K562 (cell line): Measurements from ENCODE around the gene METTL6. TPM values are rescaled to one million over a fixed set of nuclear protein-coding genes. Genes with fewer than 3 reads are reported as not detected.

Experiments
- ARID3B ChIP-seq: fragments of 250-450 bp; sonication (Bioruptor Pico); IDR thresholded peaks from 2 replicates; pipeline ENCODE4 v1.4.0; 2020; ENCODE audit warnings: borderline replicate concordance
- BCL6 ChIP-seq: fragments of 250-450 bp; sonication (Bioruptor Pico); IDR thresholded peaks from 2 replicates; pipeline ENCODE4 v1.4.0; 2020
- CAMTA2 ChIP-seq: fragments of 250-450 bp; sonication (Bioruptor Pico); conservative IDR thresholded peaks from 2 replicates; pipeline ENCODE4 v1.5.1; 2022
- FIP1L1 ChIP-seq: fragments of 200-400 bp; formaldehyde crosslinking; IDR thresholded peaks from 2 replicates; pipeline ENCODE4 v1.6.1; 2018; ENCODE audit warnings: mild to moderate bottlenecking, low read depth, low read length; ENCODE audit not compliant: poor library complexity, severe bottlenecking
- POLR2G ChIP-seq: fragments of 200-400 bp; formaldehyde crosslinking; IDR thresholded peaks from 2 replicates; pipeline ENCODE4 v1.6.1; 2017; ENCODE audit warnings: low read depth, mild to moderate bottlenecking, antibody characterized with exemption, low read length, moderate library complexity
- SMARCA5 ChIP-seq: fragments of 450-650 bp; IDR thresholded peaks from 2 replicates; pipeline ENCODE4 v1.6.1; 2016
- SUPT5H ChIP-seq: fragments of 450-650 bp; IDR thresholded peaks from 2 replicates; pipeline ENCODE4 v1.6.1; 2016
- ZFP36 ChIP-seq: fragments of 150-350 bp; IDR thresholded peaks from 2 replicates; pipeline ENCODE4 v1.6.1; 2018; ENCODE audit warnings: low read length, low read depth; ENCODE audit not compliant: partially characterized antibody
- ZNF184 ChIP-seq: sonication (generic); formaldehyde crosslinking; IDR thresholded peaks from 2 replicates; pipeline ENCODE4 v1.5.0; 2020; ENCODE audit warnings: missing genetic modification reagents
- polyA plus RNA-seq, 8 experiments: library from polyadenylated mRNA; depleted of rRNA in 4 of 8; stranded (reverse) in 5 of 8; unstranded in 3 of 8; fragments of >200 nt; fragmentation: Nextera tagmentation in 2 of 8; fragmentation: Illumina TruSeq in 1 of 8; extraction: Ambion mirVana in 2 of 8; extraction: Trizol in 1 of 8; gene quantifications; 2 replicates each; pipeline versions ENCODE4 v1.2.1 to v1.2.3, GENCODE V29; 2011 to 2014; ENCODE audit warnings: inconsistent platforms in 1 of 8, missing spikeins in 1 of 8
- total RNA-seq, 7 experiments: library from RNA; depleted of rRNA in 6 of 7; stranded (reverse); fragments of >200 nt in 6 of 7; fragmentation: Illumina TruSeq in 2 of 7; extraction: Trizol in 2 of 7; gene quantifications; 2 replicates each; pipeline versions ENCODE4 v1.2.1 to v1.2.3, GENCODE V29; 2011 to 2021; ENCODE audit warnings: low replicate concordance in 1 of 7
- TF ChIP-seq, protein P1 (sequence below): fragments of 450-650 bp; IDR thresholded peaks from 2 replicates; pipeline ENCODE4 v1.7.1; 2018; ENCODE audit warnings: mild to moderate bottlenecking, low read depth; ENCODE audit not compliant: partially characterized antibody
- TF ChIP-seq, protein P2 (sequence below): fragments of 450-650 bp; IDR thresholded peaks from 2 replicates; pipeline ENCODE4 v1.6.1; 2016; ENCODE audit warnings: mild to moderate bottlenecking, moderate library complexity

The METTL6 gene
- total and polyA plus RNA-seq, 9 of the 15 experiments (the other 6 are each of a cell fraction or from before 2014, with no cell fraction given) = 18.8 to 61.5 (median 33.9) TPM

- TF ChIP-seq, protein P1, sequence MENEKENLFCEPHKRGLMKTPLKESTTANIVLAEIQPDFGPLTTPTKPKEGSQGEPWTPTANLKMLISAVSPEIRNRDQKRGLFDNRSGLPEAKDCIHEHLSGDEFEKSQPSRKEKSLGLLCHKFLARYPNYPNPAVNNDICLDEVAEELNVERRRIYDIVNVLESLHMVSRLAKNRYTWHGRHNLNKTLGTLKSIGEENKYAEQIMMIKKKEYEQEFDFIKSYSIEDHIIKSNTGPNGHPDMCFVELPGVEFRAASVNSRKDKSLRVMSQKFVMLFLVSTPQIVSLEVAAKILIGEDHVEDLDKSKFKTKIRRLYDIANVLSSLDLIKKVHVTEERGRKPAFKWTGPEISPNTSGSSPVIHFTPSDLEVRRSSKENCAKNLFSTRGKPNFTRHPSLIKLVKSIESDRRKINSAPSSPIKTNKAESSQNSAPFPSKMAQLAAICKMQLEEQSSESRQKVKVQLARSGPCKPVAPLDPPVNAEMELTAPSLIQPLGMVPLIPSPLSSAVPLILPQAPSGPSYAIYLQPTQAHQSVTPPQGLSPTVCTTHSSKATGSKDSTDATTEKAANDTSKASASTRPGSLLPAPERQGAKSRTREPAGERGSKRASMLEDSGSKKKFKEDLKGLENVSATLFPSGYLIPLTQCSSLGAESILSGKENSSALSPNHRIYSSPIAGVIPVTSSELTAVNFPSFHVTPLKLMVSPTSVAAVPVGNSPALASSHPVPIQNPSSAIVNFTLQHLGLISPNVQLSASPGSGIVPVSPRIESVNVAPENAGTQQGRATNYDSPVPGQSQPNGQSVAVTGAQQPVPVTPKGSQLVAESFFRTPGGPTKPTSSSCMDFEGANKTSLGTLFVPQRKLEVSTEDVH = peak; percentile 81
- no peak for TF ChIP-seq ARID3B
- no peak for TF ChIP-seq ZNF184 (CRISPR knock-in tag)
- no peak for TF ChIP-seq FIP1L1
- no peak for TF ChIP-seq SMARCA5
- TF ChIP-seq ZFP36 = peak; percentile 23
- no peak for TF ChIP-seq BCL6 (CRISPR knock-in tag)
- TF ChIP-seq, protein P2, sequence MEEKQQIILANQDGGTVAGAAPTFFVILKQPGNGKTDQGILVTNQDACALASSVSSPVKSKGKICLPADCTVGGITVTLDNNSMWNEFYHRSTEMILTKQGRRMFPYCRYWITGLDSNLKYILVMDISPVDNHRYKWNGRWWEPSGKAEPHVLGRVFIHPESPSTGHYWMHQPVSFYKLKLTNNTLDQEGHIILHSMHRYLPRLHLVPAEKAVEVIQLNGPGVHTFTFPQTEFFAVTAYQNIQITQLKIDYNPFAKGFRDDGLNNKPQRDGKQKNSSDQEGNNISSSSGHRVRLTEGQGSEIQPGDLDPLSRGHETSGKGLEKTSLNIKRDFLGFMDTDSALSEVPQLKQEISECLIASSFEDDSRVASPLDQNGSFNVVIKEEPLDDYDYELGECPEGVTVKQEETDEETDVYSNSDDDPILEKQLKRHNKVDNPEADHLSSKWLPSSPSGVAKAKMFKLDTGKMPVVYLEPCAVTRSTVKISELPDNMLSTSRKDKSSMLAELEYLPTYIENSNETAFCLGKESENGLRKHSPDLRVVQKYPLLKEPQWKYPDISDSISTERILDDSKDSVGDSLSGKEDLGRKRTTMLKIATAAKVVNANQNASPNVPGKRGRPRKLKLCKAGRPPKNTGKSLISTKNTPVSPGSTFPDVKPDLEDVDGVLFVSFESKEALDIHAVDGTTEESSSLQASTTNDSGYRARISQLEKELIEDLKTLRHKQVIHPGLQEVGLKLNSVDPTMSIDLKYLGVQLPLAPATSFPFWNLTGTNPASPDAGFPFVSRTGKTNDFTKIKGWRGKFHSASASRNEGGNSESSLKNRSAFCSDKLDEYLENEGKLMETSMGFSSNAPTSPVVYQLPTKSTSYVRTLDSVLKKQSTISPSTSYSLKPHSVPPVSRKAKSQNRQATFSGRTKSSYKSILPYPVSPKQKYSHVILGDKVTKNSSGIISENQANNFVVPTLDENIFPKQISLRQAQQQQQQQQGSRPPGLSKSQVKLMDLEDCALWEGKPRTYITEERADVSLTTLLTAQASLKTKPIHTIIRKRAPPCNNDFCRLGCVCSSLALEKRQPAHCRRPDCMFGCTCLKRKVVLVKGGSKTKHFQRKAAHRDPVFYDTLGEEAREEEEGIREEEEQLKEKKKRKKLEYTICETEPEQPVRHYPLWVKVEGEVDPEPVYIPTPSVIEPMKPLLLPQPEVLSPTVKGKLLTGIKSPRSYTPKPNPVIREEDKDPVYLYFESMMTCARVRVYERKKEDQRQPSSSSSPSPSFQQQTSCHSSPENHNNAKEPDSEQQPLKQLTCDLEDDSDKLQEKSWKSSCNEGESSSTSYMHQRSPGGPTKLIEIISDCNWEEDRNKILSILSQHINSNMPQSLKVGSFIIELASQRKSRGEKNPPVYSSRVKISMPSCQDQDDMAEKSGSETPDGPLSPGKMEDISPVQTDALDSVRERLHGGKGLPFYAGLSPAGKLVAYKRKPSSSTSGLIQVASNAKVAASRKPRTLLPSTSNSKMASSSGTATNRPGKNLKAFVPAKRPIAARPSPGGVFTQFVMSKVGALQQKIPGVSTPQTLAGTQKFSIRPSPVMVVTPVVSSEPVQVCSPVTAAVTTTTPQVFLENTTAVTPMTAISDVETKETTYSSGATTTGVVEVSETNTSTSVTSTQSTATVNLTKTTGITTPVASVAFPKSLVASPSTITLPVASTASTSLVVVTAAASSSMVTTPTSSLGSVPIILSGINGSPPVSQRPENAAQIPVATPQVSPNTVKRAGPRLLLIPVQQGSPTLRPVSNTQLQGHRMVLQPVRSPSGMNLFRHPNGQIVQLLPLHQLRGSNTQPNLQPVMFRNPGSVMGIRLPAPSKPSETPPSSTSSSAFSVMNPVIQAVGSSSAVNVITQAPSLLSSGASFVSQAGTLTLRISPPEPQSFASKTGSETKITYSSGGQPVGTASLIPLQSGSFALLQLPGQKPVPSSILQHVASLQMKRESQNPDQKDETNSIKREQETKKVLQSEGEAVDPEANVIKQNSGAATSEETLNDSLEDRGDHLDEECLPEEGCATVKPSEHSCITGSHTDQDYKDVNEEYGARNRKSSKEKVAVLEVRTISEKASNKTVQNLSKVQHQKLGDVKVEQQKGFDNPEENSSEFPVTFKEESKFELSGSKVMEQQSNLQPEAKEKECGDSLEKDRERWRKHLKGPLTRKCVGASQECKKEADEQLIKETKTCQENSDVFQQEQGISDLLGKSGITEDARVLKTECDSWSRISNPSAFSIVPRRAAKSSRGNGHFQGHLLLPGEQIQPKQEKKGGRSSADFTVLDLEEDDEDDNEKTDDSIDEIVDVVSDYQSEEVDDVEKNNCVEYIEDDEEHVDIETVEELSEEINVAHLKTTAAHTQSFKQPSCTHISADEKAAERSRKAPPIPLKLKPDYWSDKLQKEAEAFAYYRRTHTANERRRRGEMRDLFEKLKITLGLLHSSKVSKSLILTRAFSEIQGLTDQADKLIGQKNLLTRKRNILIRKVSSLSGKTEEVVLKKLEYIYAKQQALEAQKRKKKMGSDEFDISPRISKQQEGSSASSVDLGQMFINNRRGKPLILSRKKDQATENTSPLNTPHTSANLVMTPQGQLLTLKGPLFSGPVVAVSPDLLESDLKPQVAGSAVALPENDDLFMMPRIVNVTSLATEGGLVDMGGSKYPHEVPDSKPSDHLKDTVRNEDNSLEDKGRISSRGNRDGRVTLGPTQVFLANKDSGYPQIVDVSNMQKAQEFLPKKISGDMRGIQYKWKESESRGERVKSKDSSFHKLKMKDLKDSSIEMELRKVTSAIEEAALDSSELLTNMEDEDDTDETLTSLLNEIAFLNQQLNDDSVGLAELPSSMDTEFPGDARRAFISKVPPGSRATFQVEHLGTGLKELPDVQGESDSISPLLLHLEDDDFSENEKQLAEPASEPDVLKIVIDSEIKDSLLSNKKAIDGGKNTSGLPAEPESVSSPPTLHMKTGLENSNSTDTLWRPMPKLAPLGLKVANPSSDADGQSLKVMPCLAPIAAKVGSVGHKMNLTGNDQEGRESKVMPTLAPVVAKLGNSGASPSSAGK = no peak
- no peak for TF ChIP-seq SUPT5H
- TF ChIP-seq POLR2G = no peak
- no peak for TF ChIP-seq CAMTA2 (CRISPR knock-in tag)
These were observed 49.2 kb downstream of the METTL6 start (continued) for GRCh38 chr3:15377961-15378791.
